Hepatocyte (in vitro differentiated cells): ENCODE results near the gene TOMM7. TPM values are rescaled to one million over a fixed set of nuclear protein-coding genes. Genes with fewer than 3 reads are reported as not detected.

Experiments used
- DNase-seq: peaks from one replicate; pipeline ENCODE4 v3.0.0-alpha.2; 2016; ENCODE audit warnings: low spot score
- H2AFZ ChIP-seq: fragments of 200-600 bp; sonication (generic); 2 replicates; pipeline ENCODE4 v1.6.0; 2016; ENCODE audit warnings: antibody characterized with exemption, mild to moderate bottlenecking
- H3K27ac ChIP-seq: fragments of 200-600 bp; sonication (generic); 2 replicates; pipeline ENCODE4 v1.5.1; 2016; ENCODE audit warnings: mild to moderate bottlenecking
- H3K27me3 ChIP-seq: fragments of 200-600 bp; sonication (generic); 2 replicates; pipeline ENCODE4 v1.6.1; 2016
- H3K36me3 ChIP-seq: fragments of 200-600 bp; sonication (generic); replicated peaks from 2 replicates; pipeline ENCODE4 v1.5.1; 2016; ENCODE audit warnings: low read depth; ENCODE audit not compliant: insufficient read depth
- H3K4me1 ChIP-seq: fragments of 200-600 bp; sonication (generic); 2 replicates; pipeline ENCODE4 v1.5.1; 2016; ENCODE audit warnings: mild to moderate bottlenecking, moderate library complexity; ENCODE audit not compliant: insufficient read depth
- H3K4me2 ChIP-seq: fragments of 200-600 bp; sonication (generic); 2 replicates; pipeline ENCODE4 v1.6.0; 2016
- H3K4me3 ChIP-seq: fragments of 200-600 bp; sonication (generic); 2 replicates; pipeline ENCODE4 v1.5.1; 2016; ENCODE audit warnings: mild to moderate bottlenecking
- H3K79me2 ChIP-seq: fragments of 200-600 bp; sonication (generic); 2 replicates; pipeline ENCODE4 v1.6.0; 2017; ENCODE audit warnings: mild to moderate bottlenecking
- H3K9me2 ChIP-seq: fragments of 200-600 bp; sonication (generic); replicated peaks from 2 replicates; pipeline ENCODE4 v1.6.0; 2017; ENCODE audit warnings: mild to moderate bottlenecking; ENCODE audit not compliant: insufficient read depth
- H3K9me3 ChIP-seq: fragments of 200-600 bp; sonication (generic); 2 replicates; pipeline ENCODE4 v1.5.1; 2016; ENCODE audit warnings: low read depth, mild to moderate bottlenecking
- H4K20me1 ChIP-seq: fragments of 200-600 bp; sonication (generic); 2 replicates; pipeline ENCODE4 v1.6.0; 2016; ENCODE audit warnings: mild to moderate bottlenecking; ENCODE audit not compliant: insufficient read depth, poor library complexity, severe bottlenecking
- EZH2 ChIP-seq: fragments of 200-600 bp; sonication (generic); IDR thresholded peaks from 2 replicates; pipeline ENCODE4 v1.6.1; 2016; ENCODE audit warnings: antibody characterized with exemption, mild to moderate bottlenecking, borderline replicate concordance
- EZH2phosphoT487 ChIP-seq: fragments of 200-600 bp; sonication (generic); IDR thresholded peaks from one replicate; pipeline ENCODE4 v1.6.1; 2018; ENCODE audit warnings: antibody characterized with exemption, mild to moderate bottlenecking, low read depth, moderate library complexity; ENCODE audit not compliant: unreplicated experiment, severe bottlenecking
- WGBS: methylation state at CpG from one replicate; pipeline ENCODE4 v1.1.6; 2016; ENCODE audit warnings: low lambda C conversion rate; ENCODE audit errors: missing lambda C conversion rate; 5-methylcytosine and 5-hydroxymethylcytosine counted together
- polyA plus RNA-seq: library from polyadenylated mRNA; unstranded; fragments of >200 nt; fragmentation: Nextera tagmentation; extraction: Ambion mirVana; gene quantifications from 2 replicates; pipeline ENCODE4 v1.2.1, GENCODE V29; 2016
- total RNA-seq: library from RNA; depleted of rRNA; stranded (reverse); fragments of >200 nt; gene quantifications from 2 replicates; pipeline ENCODE4 v1.2.3, GENCODE V29; 2014
- TF ChIP-seq, protein P1 (sequence below): fragments of 200-600 bp; sonication (generic); IDR thresholded peaks from 2 replicates; pipeline ENCODE4 v1.5.1; 2016; ENCODE audit warnings: antibody characterized with exemption, mild to moderate bottlenecking; ENCODE audit not compliant: poor library complexity

The TOMM7 gene
- total and polyA plus RNA-seq, 2 experiments from 2014 or later: 215 to 322 TPM

- TF ChIP-seq, protein P1, sequence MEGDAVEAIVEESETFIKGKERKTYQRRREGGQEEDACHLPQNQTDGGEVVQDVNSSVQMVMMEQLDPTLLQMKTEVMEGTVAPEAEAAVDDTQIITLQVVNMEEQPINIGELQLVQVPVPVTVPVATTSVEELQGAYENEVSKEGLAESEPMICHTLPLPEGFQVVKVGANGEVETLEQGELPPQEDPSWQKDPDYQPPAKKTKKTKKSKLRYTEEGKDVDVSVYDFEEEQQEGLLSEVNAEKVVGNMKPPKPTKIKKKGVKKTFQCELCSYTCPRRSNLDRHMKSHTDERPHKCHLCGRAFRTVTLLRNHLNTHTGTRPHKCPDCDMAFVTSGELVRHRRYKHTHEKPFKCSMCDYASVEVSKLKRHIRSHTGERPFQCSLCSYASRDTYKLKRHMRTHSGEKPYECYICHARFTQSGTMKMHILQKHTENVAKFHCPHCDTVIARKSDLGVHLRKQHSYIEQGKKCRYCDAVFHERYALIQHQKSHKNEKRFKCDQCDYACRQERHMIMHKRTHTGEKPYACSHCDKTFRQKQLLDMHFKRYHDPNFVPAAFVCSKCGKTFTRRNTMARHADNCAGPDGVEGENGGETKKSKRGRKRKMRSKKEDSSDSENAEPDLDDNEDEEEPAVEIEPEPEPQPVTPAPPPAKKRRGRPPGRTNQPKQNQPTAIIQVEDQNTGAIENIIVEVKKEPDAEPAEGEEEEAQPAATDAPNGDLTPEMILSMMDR: no peak
- TF ChIP-seq EZH2phosphoT487 (no peak), EZH2 (no peak)
- H3K27me3 ChIP-seq: no peaks in the 10 kb centered on the region
- no peak overlapping the region for H2AFZ ChIP-seq
- H3K4me1 ChIP-seq: no peaks in the 10 kb centered on the region
- H3K4me2 ChIP-seq: no peak overlapping the region
- DNase-seq: no peak
- H3K9me3 ChIP-seq: no peaks in the 10 kb centered on the region
- H3K79me2 ChIP-seq: no peaks in the 10 kb centered on the region
- WGBS: 62% methylated on average over 2 of the region's 2 CpGs
- H3K36me3 ChIP-seq: no peaks in the 10 kb centered on the region
- no peaks in the 10 kb centered on the region for H3K9me2 ChIP-seq
- H4K20me1 ChIP-seq: no peaks in the 10 kb centered on the region
- H3K27ac ChIP-seq: no peak overlapping the region
- no peak overlapping the region for H3K4me3 ChIP-seq
Measured at GRCh38 chr7:22833113-22833855, 10.6 kb upstream of the TOMM7 start.

GRCh38 chr7:22832401-22832800 lies 9.8 kb upstream of the TOMM7 start:
- Histone ChIP-seq H3K4me1 (no peaks in the 10 kb centered on the region), H3K9me2 (no peaks in the 10 kb centered on the region), H4K20me1 (no peaks in the 10 kb centered on the region), H3K4me2 (no peak overlapping the region), H3K27ac (no peak overlapping the region), H2AFZ (no peak overlapping the region), H3K36me3 (no peaks in the 10 kb centered on the region), H3K4me3 (no peak overlapping the region), H3K27me3 (no peaks in the 10 kb centered on the region), H3K9me3 (no peaks in the 10 kb centered on the region), H3K79me2 (no peaks in the 10 kb centered on the region)
- no peak for DNase-seq
- 78% methylated on average over 3 of the region's 3 CpGs for WGBS
- TF ChIP-seq, protein P1: no peak
- no peak for TF ChIP-seq EZH2phosphoT487
- no peak for TF ChIP-seq EZH2

GRCh38 chr7:22831602-22832305 lies 9.1 kb upstream of the TOMM7 start:
- Histone ChIP-seq H3K4me1 (no peaks in the 10 kb centered on the region), H3K4me2 (no peak overlapping the region)

More at GRCh38 chr7:22831602-22832305, 9.1 kb upstream of the TOMM7 start:
- no peak overlapping the region for H2AFZ ChIP-seq
- WGBS: 86% methylated on average over 5 of the region's 5 CpGs
- TF ChIP-seq, protein P1: no peak
- TF ChIP-seq EZH2phosphoT487 (no peak), EZH2 (no peak)
- H3K27me3 ChIP-seq: no peaks in the 10 kb centered on the region
- no peak overlapping the region for H3K27ac ChIP-seq
- H3K36me3 ChIP-seq: no peaks in the 10 kb centered on the region
- H3K79me2 ChIP-seq: no peaks in the 10 kb centered on the region
- H3K4me3 ChIP-seq: no peak overlapping the region
- no peaks in the 10 kb centered on the region for H3K9me2 ChIP-seq
- no peaks in the 10 kb centered on the region for H4K20me1 ChIP-seq
- H3K9me3 ChIP-seq: no peaks in the 10 kb centered on the region
- no peak for DNase-seq
